ENCODE data around the gene MINPP1. TPM values are rescaled to one million over a fixed set of nuclear protein-coding genes. Genes with fewer than 3 reads are reported as not detected.

The MINPP1 gene
- total RNA-seq, 2 experiments from 2014 or later, result 3.6 to 8.4 TPM

GRCh38 chr10:87552248-87552929 lies 47.7 kb downstream of the MINPP1 start:
- H3K36me3 ChIP-seq (ENCODE audit: insufficient read depth, low read length), result no peaks in the 10 kb centered on the region
- H2AFZ ChIP-seq (ENCODE audit: low read length), result no peak overlapping the region
- no peaks in the 10 kb centered on the region for H3K79me2 ChIP-seq (ENCODE audit: insufficient read depth, low read depth, low read length)
- ChIA-PET CTCF (ENCODE audit: unreplicated experiment) (no interaction called here), POLR2A (no interaction called here)
- H3K27ac ChIP-seq (ENCODE audit: low read depth, low read length, poor library complexity, severe bottlenecking), result no peak overlapping the region
- TF ChIP-seq EZH2phosphoT487 (IDR thresholded peaks at IDR 0.05; ENCODE audit: borderline replicate concordance, low read depth, low read length) (no peak), CTCF (conservative IDR thresholded peaks at IDR 0.05; ENCODE audit: low read length) (no peak)
- H3K4me2 ChIP-seq (ENCODE audit: low read length), result no peak overlapping the region
- intact Hi-C loops (cut with micrococcal nuclease; ENCODE audit: unreplicated experiment), result no loop called here
- H3K4me3 ChIP-seq (ENCODE audit: low read depth, low read length, poor library complexity, severe bottlenecking), result no peak overlapping the region
- H3K4me1 ChIP-seq (ENCODE audit: insufficient read depth, low read length, poor library complexity, severe bottlenecking), result no peaks in the 10 kb centered on the region
- H3K9me2 ChIP-seq (ENCODE audit: insufficient read depth, low read length), result no peaks in the 10 kb centered on the region
- no peaks in the 10 kb centered on the region for H3K9me3 ChIP-seq (ENCODE audit: low read length)
- BruUV-seq (replicated peaks), result no TSS peak
- no peak for DNase-seq (ENCODE audit: low spot score)
- H4K20me1 ChIP-seq (ENCODE audit: insufficient read depth, low read length), result no peaks in the 10 kb centered on the region

- Histone ChIP-seq H3K4me1 (ENCODE audit: insufficient read depth, low read length, poor library complexity, severe bottlenecking) (no peaks in the 10 kb centered on the region), H3K27ac (ENCODE audit: low read depth, low read length, poor library complexity, severe bottlenecking) (no peak overlapping the region), H3K36me3 (ENCODE audit: insufficient read depth, low read length) (no peaks in the 10 kb centered on the region), H3K9me3 (ENCODE audit: low read length) (no peaks in the 10 kb centered on the region), H3K79me2 (ENCODE audit: insufficient read depth, low read depth, low read length) (no peaks in the 10 kb centered on the region), H3K9me2 (ENCODE audit: insufficient read depth, low read length) (no peaks in the 10 kb centered on the region), H3K4me3 (ENCODE audit: low read depth, low read length, poor library complexity, severe bottlenecking) (no peak overlapping the region), H2AFZ (ENCODE audit: low read length) (no peak overlapping the region), H4K20me1 (ENCODE audit: insufficient read depth, low read length) (no peaks in the 10 kb centered on the region), H3K4me2 (ENCODE audit: low read length) (no peak overlapping the region)
- CTCF ChIA-PET (ENCODE audit: unreplicated experiment), result no interaction called here
- no peak for TF ChIP-seq EZH2phosphoT487 (IDR thresholded peaks at IDR 0.05; ENCODE audit: borderline replicate concordance, low read depth, low read length)
- no peak for TF ChIP-seq CTCF (conservative IDR thresholded peaks at IDR 0.05; ENCODE audit: low read length)
- intact Hi-C loops (cut with micrococcal nuclease; ENCODE audit: unreplicated experiment), result no loop called here
- no TSS peak for BruUV-seq (replicated peaks)
- DNase-seq (ENCODE audit: low spot score), result no peak
- POLR2A ChIA-PET, result no interaction called here
Observed at GRCh38 chr10:87557409-87557808, 52.7 kb downstream of the MINPP1 start.

- TF ChIP-seq CTCF (conservative IDR thresholded peaks at IDR 0.05; ENCODE audit: low read length) (no peak), EZH2phosphoT487 (IDR thresholded peaks at IDR 0.05; ENCODE audit: borderline replicate concordance, low read depth, low read length) (no peak)
- no peaks in the 10 kb centered on the region for H3K4me1 ChIP-seq (ENCODE audit: insufficient read depth, low read length, poor library complexity, severe bottlenecking)
- BruUV-seq (replicated peaks), result no TSS peak
- H4K20me1 ChIP-seq (ENCODE audit: insufficient read depth, low read length), result no peaks in the 10 kb centered on the region
- H3K79me2 ChIP-seq (ENCODE audit: insufficient read depth, low read depth, low read length), result no peaks in the 10 kb centered on the region
- no peaks in the 10 kb centered on the region for H3K9me3 ChIP-seq (ENCODE audit: low read length)
- no peak for DNase-seq (ENCODE audit: low spot score)
- H3K4me3 ChIP-seq (ENCODE audit: low read depth, low read length, poor library complexity, severe bottlenecking), result no peak overlapping the region
- intact Hi-C loops (cut with micrococcal nuclease; ENCODE audit: unreplicated experiment), result no loop called here
- no peaks in the 10 kb centered on the region for H3K9me2 ChIP-seq (ENCODE audit: insufficient read depth, low read length)
- no peak overlapping the region for H2AFZ ChIP-seq (ENCODE audit: low read length)
- POLR2A ChIA-PET, result no interaction called here
- CTCF ChIA-PET (ENCODE audit: unreplicated experiment), result no interaction called here
- no peak overlapping the region for H3K27ac ChIP-seq (ENCODE audit: low read depth, low read length, poor library complexity, severe bottlenecking)
- no peak overlapping the region for H3K4me2 ChIP-seq (ENCODE audit: low read length)
- H3K36me3 ChIP-seq (ENCODE audit: insufficient read depth, low read length), result no peaks in the 10 kb centered on the region
Observed at GRCh38 chr10:87558333-87558732, 53.6 kb downstream of the MINPP1 start.

Measured in OCI-LY7 (cell line).